Gastrocnemius medialis (tissue), 4 donors: ENCODE results near the gene UBE3C.

Experiments used
- POLR2A ChIP-seq, 2 donors: fragments of 450-650 bp; IDR thresholded peaks; one replicate each; pipeline ENCODE4 v1.6.1; 2017; ENCODE audit warnings: antibody characterized with exemption in 2 of 2, mild to moderate bottlenecking in 2 of 2, moderate library complexity in 2 of 2
- TF ChIP-seq, protein P1 (sequence below), 5 experiments: fragments of 450-650 bp in 3 of 5; fragments of 200-600 bp in 2 of 5; sonication (generic) in 2 of 5; IDR thresholded peaks in 4 of 5; conservative IDR thresholded peaks in 1 of 5; 1 replicate in 4 of 5; 2 replicates in 1 of 5; pipeline ENCODE4 v1.5.1; 2016 to 2019; ENCODE audit warnings: antibody characterized with exemption in 5 of 5, mild to moderate bottlenecking in 3 of 5, moderate library complexity in 3 of 5

DNA sequence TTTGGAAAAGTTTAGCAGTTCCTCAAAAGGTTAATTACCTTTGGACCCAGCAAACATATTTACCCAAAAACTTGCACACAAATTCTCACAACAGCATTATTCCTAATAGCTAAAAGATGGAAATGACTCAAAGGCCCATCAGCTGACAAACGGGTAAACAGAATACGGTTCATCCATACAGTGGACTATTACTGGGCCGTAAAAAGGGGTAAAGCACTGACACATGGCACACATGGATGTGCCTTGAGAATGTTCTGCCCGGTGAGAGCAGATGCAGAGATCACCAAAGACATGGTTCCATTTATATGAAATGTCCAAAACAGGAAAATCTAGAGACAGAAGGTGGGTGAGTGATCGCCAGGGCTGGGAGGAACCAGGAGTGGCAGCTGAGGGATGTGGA lies 102.9 kb downstream of the UBE3C start:
- TF ChIP-seq, protein P1, sequence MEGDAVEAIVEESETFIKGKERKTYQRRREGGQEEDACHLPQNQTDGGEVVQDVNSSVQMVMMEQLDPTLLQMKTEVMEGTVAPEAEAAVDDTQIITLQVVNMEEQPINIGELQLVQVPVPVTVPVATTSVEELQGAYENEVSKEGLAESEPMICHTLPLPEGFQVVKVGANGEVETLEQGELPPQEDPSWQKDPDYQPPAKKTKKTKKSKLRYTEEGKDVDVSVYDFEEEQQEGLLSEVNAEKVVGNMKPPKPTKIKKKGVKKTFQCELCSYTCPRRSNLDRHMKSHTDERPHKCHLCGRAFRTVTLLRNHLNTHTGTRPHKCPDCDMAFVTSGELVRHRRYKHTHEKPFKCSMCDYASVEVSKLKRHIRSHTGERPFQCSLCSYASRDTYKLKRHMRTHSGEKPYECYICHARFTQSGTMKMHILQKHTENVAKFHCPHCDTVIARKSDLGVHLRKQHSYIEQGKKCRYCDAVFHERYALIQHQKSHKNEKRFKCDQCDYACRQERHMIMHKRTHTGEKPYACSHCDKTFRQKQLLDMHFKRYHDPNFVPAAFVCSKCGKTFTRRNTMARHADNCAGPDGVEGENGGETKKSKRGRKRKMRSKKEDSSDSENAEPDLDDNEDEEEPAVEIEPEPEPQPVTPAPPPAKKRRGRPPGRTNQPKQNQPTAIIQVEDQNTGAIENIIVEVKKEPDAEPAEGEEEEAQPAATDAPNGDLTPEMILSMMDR (IDR thresholded peaks at IDR 0.05 in 4 of 5, conservative IDR thresholded peaks at IDR 0.05 in 1 of 5) = no peak
- TF ChIP-seq POLR2A (IDR thresholded peaks at IDR 0.05) = no peak
